Esophagus squamous epithelium (tissue), 4 donors: ENCODE results near the gene SH3BP5.

Experiments used
- CTCF ChIP-seq, 6 experiments: fragments of 450-650 bp in 4 of 6; fragments of 200-600 bp in 2 of 6; sonication (generic) in 2 of 6; IDR thresholded peaks; one replicate each; pipeline ENCODE4 v1.5.1; 2016 to 2019; ENCODE audit warnings: antibody characterized with exemption in 6 of 6, mild to moderate bottlenecking in 4 of 6, moderate library complexity in 4 of 6
- POLR2A ChIP-seq, 4 donors: fragments of 450-650 bp; IDR thresholded peaks; one replicate each; pipeline ENCODE4 v1.6.1; 2017; ENCODE audit warnings: antibody characterized with exemption in 4 of 4, mild to moderate bottlenecking in 4 of 4, moderate library complexity in 3 of 4

- TF ChIP-seq POLR2A (IDR thresholded peaks at IDR 0.05) (no peak), CTCF (IDR thresholded peaks at IDR 0.05) (no peak)
These were observed 126.9 kb downstream of the SH3BP5 start for GRCh38 chr3:15205482-15205933.
